ENCODE data around the gene CRMP1.

Gene CRMP1

GRCh38 chr4:5893004-5893580 is at the start of gene CRMP1:
Gene CRMP1, minus strand, starts transcription at chr4:5893086. Its CDS starts 117 bp downstream, at chr4:5892969.
- DNase-seq: no peak

- no peak for DNase-seq
Observed at GRCh38 chr4:5941601-5942000, 48.7 kb upstream of the CRMP1 start.

GRCh38 chr4:5940470-5941203 is 47.8 kb upstream of the CRMP1 start:
- DNase-seq: no peak

GRCh38 chr4:5933996-5934831 is 41.3 kb upstream of the CRMP1 start:
- DNase-seq: no peak

GRCh38 chr4:5933116-5933515 is 40.2 kb upstream of the CRMP1 start:
- DNase-seq: no peak

DNA sequence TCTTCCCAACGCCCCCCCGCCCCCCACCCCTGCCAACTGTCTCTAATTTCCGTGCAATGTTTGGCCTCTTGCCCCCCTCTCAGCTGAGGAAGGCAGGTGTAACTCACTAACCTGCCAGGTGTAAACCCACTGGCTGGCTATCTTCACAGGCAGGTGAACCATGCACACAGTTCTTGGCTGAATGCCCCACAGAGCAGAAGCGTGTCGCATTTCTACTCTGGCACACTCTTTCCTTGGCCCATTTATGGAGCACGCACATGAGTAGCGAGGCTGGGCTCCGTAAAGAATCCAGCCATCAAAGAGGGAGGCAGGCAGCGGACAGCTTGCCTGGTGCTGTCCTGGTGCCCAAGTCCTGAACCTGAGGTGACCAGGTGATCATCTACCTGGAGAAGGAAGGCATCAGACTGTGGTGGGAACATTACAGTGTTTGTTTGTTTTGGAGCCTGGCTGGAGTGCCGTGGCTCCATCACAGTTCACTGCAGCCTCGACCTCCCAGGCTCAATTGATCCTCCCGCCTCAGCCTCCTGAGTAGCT is 39.2 kb upstream of the CRMP1 start:
- no peak for DNase-seq

DNA sequence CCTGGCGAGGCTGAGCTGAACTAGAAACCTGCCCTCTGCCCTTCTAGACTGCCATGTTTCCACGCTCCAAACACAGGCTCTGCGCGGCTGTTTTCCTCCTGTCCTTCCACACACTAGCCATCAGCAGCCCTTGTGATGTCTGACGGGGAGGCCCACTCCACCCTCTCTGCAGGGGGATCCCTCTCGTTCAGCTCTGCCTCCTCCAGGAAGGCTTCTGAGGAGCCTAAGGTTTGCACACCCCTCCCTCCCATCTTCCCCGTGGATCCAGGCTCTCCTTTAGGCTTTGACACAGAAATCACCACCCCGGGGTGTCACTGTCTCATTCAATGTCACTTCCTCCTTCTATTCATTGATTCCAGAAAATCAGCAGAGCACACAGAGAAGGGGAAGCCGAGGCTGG is 38.6 kb upstream of the CRMP1 start:
- DNase-seq: no peak

GRCh38 chr4:5930876-5931275 is 38.0 kb upstream of the CRMP1 start:
- DNase-seq: no peak

GRCh38 chr4:5930456-5930855 is 37.6 kb upstream of the CRMP1 start:
- DNase-seq: no peak

GRCh38 chr4:5928844-5929420 is 36.0 kb upstream of the CRMP1 start:
- DNase-seq: no peak

- no peak for DNase-seq
Observed at GRCh38 chr4:5928274-5928673, 35.4 kb upstream of the CRMP1 start.

DNA sequence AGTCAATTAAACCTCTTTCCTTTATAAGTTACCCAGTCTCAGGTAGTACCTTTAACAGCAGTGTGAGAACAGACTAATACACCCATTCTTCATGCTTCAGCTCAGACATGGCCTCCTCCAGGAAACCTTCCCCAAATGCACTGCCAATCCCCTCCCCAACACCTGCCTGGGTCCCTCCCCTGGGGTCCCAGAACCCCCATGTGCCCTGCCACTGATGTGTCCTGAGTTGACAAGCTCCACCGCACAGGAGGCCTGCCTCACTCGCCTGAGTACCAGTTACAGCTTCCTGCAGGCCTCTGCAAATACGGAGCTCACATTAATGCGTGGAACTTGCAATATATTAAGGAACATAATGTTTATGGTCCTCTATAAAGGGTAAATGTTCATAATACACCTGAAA is 34.9 kb upstream of the CRMP1 start:
- DNase-seq: no peak

GRCh38 chr4:5927116-5927515 is 34.2 kb upstream of the CRMP1 start:
- no peak for DNase-seq

GRCh38 chr4:5926598-5926997 is 33.7 kb upstream of the CRMP1 start:
- no peak for DNase-seq

DNA sequence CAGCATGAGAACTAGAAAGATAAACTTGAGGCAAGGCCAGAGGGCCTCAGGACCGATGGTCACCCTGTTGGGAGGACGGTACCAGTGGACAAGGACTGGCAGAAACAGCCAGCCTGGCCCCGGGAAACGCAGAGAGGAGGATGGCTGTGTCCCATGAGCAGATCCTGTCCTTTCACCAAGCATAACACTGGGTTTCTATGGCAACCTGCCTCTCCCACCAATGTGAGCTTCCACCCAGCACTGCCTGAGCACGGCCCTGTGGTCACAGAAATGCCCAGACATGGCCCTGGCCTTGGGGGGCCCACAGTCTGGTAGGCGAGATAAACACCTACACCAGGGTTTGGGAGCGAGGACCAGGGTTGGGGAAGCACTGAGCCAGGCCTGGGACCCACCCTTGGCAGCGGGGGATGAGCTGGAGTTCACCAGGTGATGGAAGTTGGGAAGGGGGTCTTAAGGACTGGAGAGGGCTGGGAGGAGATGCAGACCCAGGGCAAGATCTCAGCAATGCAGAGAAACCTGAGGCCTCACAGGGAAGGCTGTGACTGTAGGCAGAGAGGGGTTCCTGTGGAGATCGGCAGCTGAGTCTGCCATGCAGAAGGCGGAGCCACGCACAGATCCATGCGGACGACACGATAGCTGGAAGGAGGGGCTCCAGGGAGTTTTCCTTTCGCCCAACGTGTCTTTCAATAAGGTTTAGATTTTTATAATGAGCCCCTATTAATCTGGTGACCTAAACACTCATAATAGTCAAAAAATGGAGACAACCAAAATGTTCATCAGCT is 32.7 kb upstream of the CRMP1 start:
- no peak for DNase-seq

- DNase-seq: no peak
Observed at GRCh38 chr4:5924461-5925125, 31.7 kb upstream of the CRMP1 start.

GRCh38 chr4:5923376-5923775 is 30.5 kb upstream of the CRMP1 start:
- no peak for DNase-seq

GRCh38 chr4:5922556-5922955 is 29.7 kb upstream of the CRMP1 start:
- DNase-seq: no peak

GRCh38 chr4:5921981-5922380 is 29.1 kb upstream of the CRMP1 start:
- no peak for DNase-seq

- DNase-seq: no peak
Observed at GRCh38 chr4:5921101-5921980, 28.5 kb upstream of the CRMP1 start.

DNA sequence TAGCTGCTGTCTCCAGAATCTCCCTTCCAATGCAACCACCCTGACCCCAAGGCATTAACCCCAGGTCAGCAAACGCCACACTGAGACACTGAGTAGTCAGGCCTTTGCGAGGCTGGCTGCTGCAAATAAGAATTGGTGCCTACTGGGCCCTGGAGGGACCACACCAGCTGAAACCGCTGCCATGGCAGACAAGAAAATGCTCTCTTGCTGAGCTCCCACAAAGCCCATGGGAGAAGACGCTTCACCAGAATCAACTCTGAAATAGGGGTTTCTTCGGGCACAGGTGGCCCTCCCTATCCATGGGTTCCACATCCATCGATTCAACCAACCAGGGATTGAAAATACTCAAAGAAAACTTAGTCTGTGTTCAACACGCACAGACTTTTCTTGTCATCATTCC is 26.7 kb upstream of the CRMP1 start:
- DNase-seq: no peak

Data from stimulated activated naive CD4-positive, alpha-beta T cell treated with Interleukin-2 at 50 U/mL for 16 hours (primary cell).